Neural progenitor cell (in vitro differentiated cells): ENCODE measurements around the gene STK40. TPM values are rescaled to one million over a fixed set of nuclear protein-coding genes. Genes with fewer than 3 reads are reported as not detected.

Experiments
- DNase-seq: peaks from one replicate; pipeline ENCODE4 v3.0.0-alpha.2; 2016; ENCODE audit warnings: low spot score
- H2AFZ ChIP-seq: fragments of 200-600 bp; sonication (generic); replicated peaks from 2 replicates; pipeline ENCODE4 v1.6.1; 2016; ENCODE audit warnings: antibody characterized with exemption
- H3F3A ChIP-seq: fragments of 200-600 bp; sonication (generic); 2 replicates; pipeline ENCODE4 v1.6.1; 2016; ENCODE audit warnings: antibody characterized with exemption, low read depth
- H3K27ac ChIP-seq: fragments of 200-600 bp; sonication (generic); 2 replicates; pipeline ENCODE4 v1.5.1; 2016; ENCODE audit warnings: mild to moderate bottlenecking
- H3K27me3 ChIP-seq: fragments of 200-600 bp; sonication (generic); 2 replicates; pipeline ENCODE4 v1.6.1; 2016; ENCODE audit warnings: mild to moderate bottlenecking, moderate library complexity
- H3K36me3 ChIP-seq: fragments of 200-600 bp; sonication (generic); 2 replicates; pipeline ENCODE4 v1.5.1; 2016
- H3K4me1 ChIP-seq: fragments of 200-600 bp; sonication (generic); 2 replicates; pipeline ENCODE4 v1.6.1; 2016; ENCODE audit warnings: mixed run types
- H3K4me2 ChIP-seq: fragments of 200-600 bp; sonication (generic); 2 replicates; pipeline ENCODE4 v1.6.1; 2016
- H3K4me3 ChIP-seq: fragments of 200-600 bp; sonication (generic); 2 replicates; pipeline ENCODE4 v1.5.1; 2016
- H3K79me2 ChIP-seq: fragments of 200-600 bp; sonication (generic); 2 replicates; pipeline ENCODE4 v1.6.1; 2016; ENCODE audit warnings: low read depth
- H3K9ac ChIP-seq: fragments of 200-600 bp; sonication (generic); 2 replicates; pipeline ENCODE4 v1.6.1; 2016
- H3K9me3 ChIP-seq: fragments of 200-600 bp; sonication (generic); 2 replicates; pipeline ENCODE4 v1.5.1; 2016; ENCODE audit warnings: low read depth
- H4K20me1 ChIP-seq: fragments of 200-600 bp; sonication (generic); 2 replicates; pipeline ENCODE4 v1.6.1; 2016; ENCODE audit warnings: low read depth
- H3K27ac Mint-ChIP-seq: 3 replicates; pipeline ENCODE4 v1.8.0; 2021; ENCODE audit warnings: mixed read lengths
- H3K27me3 Mint-ChIP-seq: 2 replicates; pipeline ENCODE4 v1.8.0; 2022; ENCODE audit warnings: low read depth, mild to moderate bottlenecking, inconsistent platforms, moderate library complexity, mixed read lengths; ENCODE audit not compliant: insufficient read depth
- H3K36me3 Mint-ChIP-seq: 3 replicates; pipeline ENCODE4 v1.8.0; 2021; ENCODE audit warnings: mixed read lengths
- H3K4me1 Mint-ChIP-seq: 3 replicates; pipeline ENCODE4 v1.8.0; 2021; ENCODE audit warnings: mixed read lengths
- H3K4me3 Mint-ChIP-seq: 3 replicates; pipeline ENCODE4 v1.8.0; 2021; ENCODE audit warnings: mild to moderate bottlenecking, moderate library complexity, mixed read lengths
- H3K9me3 Mint-ChIP-seq: 3 replicates; pipeline ENCODE4 v1.8.0; 2020; ENCODE audit warnings: mixed read lengths
- CTCF ChIP-seq: fragments of 200-600 bp; sonication (generic); IDR thresholded peaks from 2 replicates; pipeline ENCODE4 v1.5.1; 2017; ENCODE audit warnings: antibody characterized with exemption, mild to moderate bottlenecking
- EZH2 ChIP-seq: fragments of 200-600 bp; sonication (generic); IDR thresholded peaks from 2 replicates; pipeline ENCODE4 v1.6.1; 2017; ENCODE audit warnings: antibody characterized with exemption, mild to moderate bottlenecking, moderate library complexity
- EZH2phosphoT487 ChIP-seq: fragments of 200-600 bp; sonication (generic); IDR thresholded peaks from 2 replicates; pipeline ENCODE4 v1.6.1; 2017; ENCODE audit warnings: antibody characterized with exemption
- total RNA-seq: library from RNA; depleted of rRNA; stranded (reverse); fragments of >200 nt; gene quantifications from 2 replicates; pipeline ENCODE4 v1.2.3, GENCODE V29; 2015; ENCODE audit warnings: low replicate concordance

Gene STK40
- total RNA-seq, 1 donor from 2014 or later = 5.3 TPM

DNA sequence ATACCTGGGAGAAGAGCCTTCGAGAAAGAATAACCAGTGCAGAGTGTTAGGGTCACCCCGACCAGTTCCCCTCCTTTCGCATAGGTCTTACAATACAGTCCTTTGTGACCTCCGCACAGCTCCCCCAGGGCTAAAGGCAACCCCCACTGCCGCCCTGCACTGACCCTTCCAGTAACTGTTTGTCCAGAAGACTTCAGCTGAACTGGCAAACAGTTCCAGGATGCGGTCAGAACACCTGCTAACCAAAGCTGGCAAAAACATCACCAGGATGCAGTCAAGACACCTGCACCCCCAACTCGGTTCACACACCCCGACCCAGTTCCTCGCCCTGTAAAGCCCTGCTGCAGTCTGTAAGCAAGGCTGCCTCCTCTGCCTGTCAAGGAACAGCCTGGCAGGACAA lies 55.9 kb downstream of the STK40 start:
- peaks cover 10% of the 10 kb centered on the region for H3K27me3 Mint-ChIP-seq
- Histone ChIP-seq H3K36me3 (no peaks in the 10 kb centered on the region), H3K4me1 (no peaks in the 10 kb centered on the region), H4K20me1 (no peaks in the 10 kb centered on the region), H3K4me2 (no peak overlapping the region), H3F3A (no peaks in the 10 kb centered on the region), H3K9ac (no peak overlapping the region), H2AFZ (no peak overlapping the region), H3K27me3 (peaks cover 11% of the 10 kb centered on the region), H3K9me3 (no peaks in the 10 kb centered on the region), H3K4me3 (no peak overlapping the region), H3K79me2 (no peaks in the 10 kb centered on the region), H3K27ac (no peak overlapping the region)
- peaks cover 11% of the 10 kb centered on the region for H3K4me1 Mint-ChIP-seq
- no peak overlapping the region for H3K27ac Mint-ChIP-seq
- H3K9me3 Mint-ChIP-seq = peaks cover 3% of the 10 kb centered on the region
- no peak for DNase-seq
- no peaks in the 10 kb centered on the region for H3K36me3 Mint-ChIP-seq
- TF ChIP-seq CTCF (no peak), EZH2 (no peak), EZH2phosphoT487 (no peak)
- no peak overlapping the region for H3K4me3 Mint-ChIP-seq

GRCh38 chr1:36328713-36329112 lies 57.0 kb downstream of the STK40 start:
- H3K27ac ChIP-seq = no peak overlapping the region
- peaks cover 22% of the 10 kb centered on the region for H3K27me3 ChIP-seq
- no peaks in the 10 kb centered on the region for H3K79me2 ChIP-seq
- H3K9me3 Mint-ChIP-seq = peaks cover 3% of the 10 kb centered on the region
- peaks cover 22% of the 10 kb centered on the region for H3K4me1 Mint-ChIP-seq
- H3K27ac Mint-ChIP-seq = no peak overlapping the region
- no peaks in the 10 kb centered on the region for H3K36me3 Mint-ChIP-seq
- H3K4me3 ChIP-seq = no peak overlapping the region
- TF ChIP-seq EZH2phosphoT487 = no peak
- no peak for TF ChIP-seq EZH2
- no peak for TF ChIP-seq CTCF
- H3K4me1 ChIP-seq = peaks cover 9% of the 10 kb centered on the region
- no peak overlapping the region for H3K9ac ChIP-seq
- no peaks in the 10 kb centered on the region for H3K36me3 ChIP-seq
- no peaks in the 10 kb centered on the region for H4K20me1 ChIP-seq
- no peak overlapping the region for H2AFZ ChIP-seq
- peaks cover 6% of the 10 kb centered on the region for H3F3A ChIP-seq
- no peak for DNase-seq
- no peak overlapping the region for H3K4me3 Mint-ChIP-seq
- H3K27me3 Mint-ChIP-seq = peaks cover 15% of the 10 kb centered on the region
- H3K4me2 ChIP-seq = no peak overlapping the region
- no peaks in the 10 kb centered on the region for H3K9me3 ChIP-seq

- DNase-seq = no peak
- no peak overlapping the region for H3K4me3 Mint-ChIP-seq
- peaks cover 28% of the 10 kb centered on the region for H3K27me3 ChIP-seq
- peaks cover 9% of the 10 kb centered on the region for H3K4me1 ChIP-seq
- H3K27ac Mint-ChIP-seq = no peak overlapping the region
- H3K4me1 Mint-ChIP-seq = peaks cover 22% of the 10 kb centered on the region
- H2AFZ ChIP-seq = no peak overlapping the region
- H3K79me2 ChIP-seq = no peaks in the 10 kb centered on the region
- no peak overlapping the region for H3K4me2 ChIP-seq
- peaks cover 3% of the 10 kb centered on the region for H3K9me3 Mint-ChIP-seq
- no peak for TF ChIP-seq CTCF
- no peak for TF ChIP-seq EZH2phosphoT487
- TF ChIP-seq EZH2 = no peak
- H3K27ac ChIP-seq = no peak overlapping the region
- H3K36me3 ChIP-seq = no peaks in the 10 kb centered on the region
- peaks cover 15% of the 10 kb centered on the region for H3K27me3 Mint-ChIP-seq
- H3K4me3 ChIP-seq = no peak overlapping the region
- H3K36me3 Mint-ChIP-seq = no peaks in the 10 kb centered on the region
- no peaks in the 10 kb centered on the region for H3K9me3 ChIP-seq
- peaks cover 7% of the 10 kb centered on the region for H3F3A ChIP-seq
- H4K20me1 ChIP-seq = no peaks in the 10 kb centered on the region
- H3K9ac ChIP-seq = no peak overlapping the region
These were observed 57.6 kb downstream of the STK40 start for GRCh38 chr1:36328088-36328480.
